ENCODE data around the gene ZNF426. TPM values are rescaled to one million over a fixed set of nuclear protein-coding genes. Genes with fewer than 3 reads are reported as not detected.
"Not testable (repeated sequence)": the region's sequence is repeated elsewhere in the genome, so short reads cannot be mapped to it uniquely, and the experiment has no call there.

Gene ZNF426
- total RNA-seq: 10 to 100 TPM in 2 of 4 donors, 1 to 10 TPM in 2; 6.5 to 29.9 (median 16.4) TPM

- DNase-seq: peak; percentile 88
- H3K27me3 ChIP-seq: no peaks in the 10 kb centered on the region
- 3 to 7% methylated on average over 6 to 47 of the region's 49 CpGs for WGBS, 2 donors (ENCODE audit: low coverage in 1 of 2)
- peak within 1 kb of the TSS; percentile 80 to 91 (median 87) for H3K27ac ChIP-seq
- peak within 1 kb of the TSS; percentile 58 to 74 (median 64) for H3K4me3 ChIP-seq
- peaks cover 0 to 30% (median 13%) of the 10 kb centered on the region in 4 donors for H3K36me3 ChIP-seq
- TF ChIP-seq EP300 (IDR thresholded peaks at IDR 0.05; ENCODE audit: low read depth): no peak
- TF ChIP-seq POLR2A (IDR thresholded peaks at IDR 0.05): peak; percentile 30
- TF ChIP-seq CTCF (IDR thresholded peaks at IDR 0.05): peak in 1 of 5 experiments; percentile 15
- TF ChIP-seq POLR2AphosphoS5 (IDR thresholded peaks at IDR 0.05): peak; percentile 35 to 63 (median 39)
- intact Hi-C loops (cut with DNase I; ENCODE audit: low total_unique reads) (no loop called here), in situ Hi-C loops (cut with MboI; ENCODE audit: low pct_ligation_motif_present in 1 of 4, low pct_unique_long_range_greater_than_20kb in 1 of 4, low sequenced_read_pairs in 3 of 4) (no loop called here)
- H3K4me1 ChIP-seq: peaks cover 0 to 13% (median 3%) of the 10 kb centered on the region in 4 donors
- H3K9me3 ChIP-seq: peaks cover 7 to 25% of the 10 kb centered on the region in 2 donors
Observed at GRCh38 chr19:9538183-9539058, at the start of gene ZNF426. Gene ZNF426 (minus strand): TSS chr19:9538645. CDS start chr19:9536232, 2,413 bp downstream.

GRCh38 chr19:9586764-9587163, 48.3 kb upstream of the ZNF426 start:
- H3K27me3 ChIP-seq: peaks cover 22% of the 10 kb centered on the region
- no peak for TF ChIP-seq EP300 (IDR thresholded peaks at IDR 0.05; ENCODE audit: low read depth)
- TF ChIP-seq CTCF (IDR thresholded peaks at IDR 0.05): peak; percentile 54 to 74 (median 59)
- in situ Hi-C loops (cut with MboI; ENCODE audit: low pct_ligation_motif_present in 1 of 4, low pct_unique_long_range_greater_than_20kb in 1 of 4, low sequenced_read_pairs in 3 of 4): loop anchor here in 1 of 4 donors (25.0 kb wide), 1 partner anchor 449 kb away; the partner anchor contains the start of genes OR7G3 and ZNF317
- H3K27ac ChIP-seq: no peak overlapping the region
- intact Hi-C loops (cut with DNase I; ENCODE audit: low total_unique reads): no loop called here
- no peak overlapping the region for H3K4me3 ChIP-seq
- 13 to 27% methylated on average over 6 to 7 of the region's 7 CpGs for WGBS, 2 donors (ENCODE audit: low coverage in 1 of 2)
- DNase-seq: peak; percentile 85
- no peaks in the 10 kb centered on the region for H3K9me3 ChIP-seq
- peaks cover 0 to 4% (median 0%) of the 10 kb centered on the region in 4 donors for H3K36me3 ChIP-seq
- H3K4me1 ChIP-seq: peaks cover 7 to 14% (median 9%) of the 10 kb centered on the region in 4 donors

- peak; percentile 88 for DNase-seq
- Histone ChIP-seq H3K4me3 (peak within 1 kb of the TSS; percentile 65 to 77 (median 72)), H3K27me3 (peaks cover 12% of the 10 kb centered on the region), H3K27ac (peak within 1 kb of the TSS; percentile 86 to 92 (median 89)), H3K9me3 (peaks cover 0 to 15% of the 10 kb centered on the region in 2 donors), H3K4me1 (peaks cover 7 to 16% (median 9%) of the 10 kb centered on the region in 4 donors), H3K36me3 (peaks cover 0 to 19% (median 0%) of the 10 kb centered on the region in 4 donors)
- intact Hi-C loops (cut with DNase I; ENCODE audit: low total_unique reads) (no loop called here), in situ Hi-C loops (cut with MboI; ENCODE audit: low pct_ligation_motif_present in 1 of 4, low pct_unique_long_range_greater_than_20kb in 1 of 4, low sequenced_read_pairs in 3 of 4) (loop anchor here in 1 of 4 donors (25.0 kb wide), 1 partner anchor 447 kb away; the partner anchor contains the start of genes OR7G3 and ZNF317)
- TF ChIP-seq POLR2AphosphoS5 (IDR thresholded peaks at IDR 0.05) (peak; percentile 47 to 76 (median 55)), CTCF (IDR thresholded peaks at IDR 0.05) (no peak), EP300 (IDR thresholded peaks at IDR 0.05; ENCODE audit: low read depth) (no peak), POLR2A (IDR thresholded peaks at IDR 0.05) (peak; percentile 49)
- 0 to 1% methylated on average over 4 to 50 of the region's 51 CpGs for WGBS, 2 donors (ENCODE audit: low coverage in 1 of 2)
Observed at GRCh38 chr19:9584073-9584833, 45.8 kb upstream of the ZNF426 start, which contains the start of gene ZNF121. Gene ZNF121 (minus strand): TSS chr19:9584504. CDS start chr19:9568097, 16,407 bp downstream.

- in situ Hi-C loops (cut with MboI; ENCODE audit: low pct_ligation_motif_present in 1 of 4, low pct_unique_long_range_greater_than_20kb in 1 of 4, low sequenced_read_pairs in 3 of 4): loop anchor here in 1 of 4 donors (25.0 kb wide), 1 partner anchor 445 kb away; the partner anchor contains the start of genes OR7G3 and ZNF317
- peaks cover 7 to 16% (median 9%) of the 10 kb centered on the region in 4 donors for H3K4me1 ChIP-seq
- H3K27me3 ChIP-seq; H3K27ac ChIP-seq; H3K4me3 ChIP-seq; DNase-seq; intact Hi-C loops (cut with DNase I; ENCODE audit: low total_unique reads): not testable (repeated sequence)
- H3K9me3 ChIP-seq: peaks cover 19 to 31% of the 10 kb centered on the region in 2 donors
- peaks cover 0 to 24% (median 4%) of the 10 kb centered on the region in 4 donors for H3K36me3 ChIP-seq
- 92 to 98% methylated on average over 8 to 13 of the region's 13 CpGs for WGBS, 2 donors (ENCODE audit: low coverage in 1 of 2)
Observed at GRCh38 chr19:9582081-9582725, 43.8 kb upstream of the ZNF426 start.
